Fibroblast of the aortic adventitia (primary cell): Measurements from ENCODE around the gene SLC4A1AP. TPM values are rescaled to one million over a fixed set of nuclear protein-coding genes. Genes with fewer than 3 reads are reported as not detected.

Experiments
- DNase-seq: peaks from one replicate; pipeline ENCODE4 v3.0.0-alpha.2; 2010; ENCODE audit warnings: low read depth
- H3K4me3 ChIP-seq: 2 replicates; pipeline ENCODE4 v1.5.1; 2011; ENCODE audit warnings: low read depth, mild to moderate bottlenecking, control low read depth, low read length, moderate library complexity
- total RNA-seq: library from RNA; depleted of rRNA; stranded (reverse); fragments of >200 nt; gene quantifications from 2 replicates; pipeline ENCODE4 v1.2.3, GENCODE V29; 2012; ENCODE audit warnings: low replicate concordance
- TF ChIP-seq, protein P1 (sequence below): IDR thresholded peaks from 2 replicates; pipeline ENCODE4 v1.5.1; 2011; ENCODE audit warnings: mild to moderate bottlenecking, low read length, control low read depth, inconsistent platforms; ENCODE audit not compliant: insufficient read depth

The SLC4A1AP gene
- total RNA-seq, 1 donor = 25.9 TPM

DNA sequence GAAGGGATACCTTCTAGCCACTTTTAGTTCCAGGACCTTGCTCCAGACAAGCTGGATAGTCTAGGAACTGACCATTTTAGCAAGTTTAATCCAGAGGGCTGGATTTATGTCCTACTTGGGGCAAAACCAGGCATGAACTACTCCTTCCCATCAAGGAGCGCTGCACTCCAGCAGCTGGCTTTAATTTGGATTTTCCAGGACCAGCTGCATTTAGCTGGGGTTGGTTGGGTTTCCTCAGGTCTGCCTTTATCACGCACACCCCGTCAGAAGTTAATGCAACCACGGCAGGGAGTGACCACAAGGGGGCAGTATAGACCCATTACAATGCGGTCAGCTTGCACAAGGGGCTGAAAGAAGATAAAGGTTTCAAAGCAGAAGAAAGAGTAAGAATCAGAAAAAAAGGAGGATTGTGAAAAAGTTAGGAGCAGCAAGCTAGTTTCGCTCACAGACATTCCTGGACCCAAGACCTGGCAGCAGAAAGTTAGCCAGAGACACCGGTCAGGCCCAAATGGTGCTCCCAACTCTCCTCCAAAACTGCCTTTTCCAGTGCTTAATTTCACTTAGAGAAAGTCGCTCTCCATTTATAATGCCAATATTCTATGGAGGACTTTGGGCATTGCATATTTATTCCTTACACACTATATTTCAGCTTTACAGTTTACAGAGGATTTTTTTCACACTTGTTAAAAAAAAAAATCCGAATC is 40.1 kb downstream of the SLC4A1AP start:
- H3K4me3 ChIP-seq = no peak overlapping the region
- peak; percentile 99 for DNase-seq
- TF ChIP-seq, protein P1, sequence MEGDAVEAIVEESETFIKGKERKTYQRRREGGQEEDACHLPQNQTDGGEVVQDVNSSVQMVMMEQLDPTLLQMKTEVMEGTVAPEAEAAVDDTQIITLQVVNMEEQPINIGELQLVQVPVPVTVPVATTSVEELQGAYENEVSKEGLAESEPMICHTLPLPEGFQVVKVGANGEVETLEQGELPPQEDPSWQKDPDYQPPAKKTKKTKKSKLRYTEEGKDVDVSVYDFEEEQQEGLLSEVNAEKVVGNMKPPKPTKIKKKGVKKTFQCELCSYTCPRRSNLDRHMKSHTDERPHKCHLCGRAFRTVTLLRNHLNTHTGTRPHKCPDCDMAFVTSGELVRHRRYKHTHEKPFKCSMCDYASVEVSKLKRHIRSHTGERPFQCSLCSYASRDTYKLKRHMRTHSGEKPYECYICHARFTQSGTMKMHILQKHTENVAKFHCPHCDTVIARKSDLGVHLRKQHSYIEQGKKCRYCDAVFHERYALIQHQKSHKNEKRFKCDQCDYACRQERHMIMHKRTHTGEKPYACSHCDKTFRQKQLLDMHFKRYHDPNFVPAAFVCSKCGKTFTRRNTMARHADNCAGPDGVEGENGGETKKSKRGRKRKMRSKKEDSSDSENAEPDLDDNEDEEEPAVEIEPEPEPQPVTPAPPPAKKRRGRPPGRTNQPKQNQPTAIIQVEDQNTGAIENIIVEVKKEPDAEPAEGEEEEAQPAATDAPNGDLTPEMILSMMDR = peak; percentile 88

DNA sequence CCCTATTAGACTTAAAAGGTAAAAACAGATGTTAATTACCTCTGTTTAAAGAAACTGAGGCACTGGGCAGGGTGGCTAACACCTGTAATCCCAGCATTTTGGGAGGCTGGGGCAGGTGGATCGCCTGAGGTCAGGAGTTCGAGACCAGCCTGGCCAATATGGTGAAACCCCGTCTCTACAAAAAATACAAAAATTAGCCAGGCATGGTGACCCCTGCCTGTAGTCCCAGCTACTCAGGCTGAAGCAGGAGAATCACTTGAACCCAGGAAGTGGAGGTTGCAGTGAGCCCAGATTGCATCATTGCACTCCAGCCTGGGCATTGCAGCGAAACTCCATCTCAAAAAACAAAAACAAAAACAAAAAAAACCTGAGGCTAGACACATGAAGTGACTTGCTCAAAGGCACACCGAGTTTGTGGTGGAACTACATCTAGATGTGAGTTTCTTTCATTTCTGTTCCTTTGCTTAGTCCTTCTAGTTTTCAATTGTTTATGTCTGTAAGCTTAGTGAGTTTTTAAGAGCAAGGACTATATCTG is 40.7 kb downstream of the SLC4A1AP start:
- no peak for DNase-seq
- no peak overlapping the region for H3K4me3 ChIP-seq
- TF ChIP-seq, protein P1 = no peak

DNA sequence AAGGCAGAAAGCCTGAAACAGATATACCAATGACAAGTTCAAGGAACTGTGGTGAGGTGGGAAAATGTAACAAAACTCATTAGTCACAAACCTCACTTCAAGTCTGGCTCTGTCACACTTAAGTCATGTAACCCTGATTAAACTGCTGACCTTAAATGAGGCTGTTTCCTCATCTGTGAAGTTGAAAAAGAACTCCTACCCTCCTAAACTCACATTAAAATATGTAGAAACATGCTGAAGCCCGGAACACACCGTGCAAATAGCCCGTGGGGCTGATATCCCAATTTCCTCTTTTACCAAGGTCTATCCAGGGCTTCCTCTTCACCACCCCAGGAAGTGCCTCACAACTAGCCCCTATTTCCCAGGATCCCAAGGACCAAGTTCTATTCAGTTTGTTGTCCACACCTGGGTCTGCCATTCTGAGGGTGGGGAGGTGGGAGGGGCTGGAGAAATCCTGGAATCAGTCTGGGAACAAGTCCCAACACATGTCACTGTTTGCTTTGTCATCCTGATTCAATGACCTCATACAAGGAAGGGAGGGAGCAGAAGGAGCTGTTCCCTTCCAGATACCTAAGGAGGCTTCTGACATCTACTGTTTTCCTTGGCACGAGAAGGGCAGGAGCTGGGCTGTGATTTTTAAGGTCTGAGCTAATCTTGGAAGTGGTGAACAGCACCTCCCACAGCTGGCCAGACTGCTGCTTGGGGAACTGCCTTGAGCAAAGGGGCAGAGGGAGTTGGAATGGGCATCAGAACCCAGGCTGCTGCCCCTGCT is 42.3 kb downstream of the SLC4A1AP start:
- TF ChIP-seq, protein P1 = no peak
- peak; percentile 99 for DNase-seq
- H3K4me3 ChIP-seq = no peak overlapping the region

DNA sequence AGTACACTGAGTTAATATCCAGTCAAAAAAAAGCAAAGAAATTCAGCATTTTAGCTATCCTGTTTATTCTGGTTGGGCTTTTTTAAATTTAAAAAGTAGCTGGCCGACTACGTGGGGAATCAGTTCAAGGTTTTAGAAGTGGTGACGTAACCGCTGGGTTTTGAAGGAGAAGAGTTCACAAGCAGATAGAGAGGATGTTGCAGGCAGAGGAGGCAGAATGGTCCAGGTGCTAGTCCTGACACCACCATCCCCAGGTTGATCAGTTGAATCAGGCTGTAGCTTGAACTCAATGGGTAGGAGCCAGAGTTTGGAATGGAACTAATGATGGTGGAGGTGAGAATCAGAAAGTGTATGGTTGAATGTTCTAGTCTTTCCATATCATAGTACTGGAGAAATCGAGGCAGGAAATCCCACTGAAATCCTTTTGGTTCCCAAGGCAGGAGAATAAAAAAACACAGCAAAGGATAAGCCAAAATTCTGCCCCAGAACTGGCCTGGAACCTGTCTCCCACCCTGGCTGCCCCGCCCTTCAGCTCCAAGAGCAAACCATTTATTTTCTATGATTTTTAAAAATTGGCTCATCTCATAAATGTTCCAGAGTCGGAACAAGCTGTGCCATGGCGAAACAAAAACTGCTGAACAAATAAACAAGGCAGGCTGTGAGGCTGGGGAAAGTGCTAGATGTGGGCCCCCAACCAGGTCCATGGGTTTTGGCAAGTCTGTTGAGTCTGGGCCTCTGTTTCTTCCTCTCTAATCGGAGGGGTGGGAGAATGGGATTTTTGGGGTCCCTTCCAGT is 44.0 kb downstream of the SLC4A1AP start:
- DNase-seq = peak; percentile 32
- TF ChIP-seq, protein P1 = no peak
- no peak overlapping the region for H3K4me3 ChIP-seq

DNA sequence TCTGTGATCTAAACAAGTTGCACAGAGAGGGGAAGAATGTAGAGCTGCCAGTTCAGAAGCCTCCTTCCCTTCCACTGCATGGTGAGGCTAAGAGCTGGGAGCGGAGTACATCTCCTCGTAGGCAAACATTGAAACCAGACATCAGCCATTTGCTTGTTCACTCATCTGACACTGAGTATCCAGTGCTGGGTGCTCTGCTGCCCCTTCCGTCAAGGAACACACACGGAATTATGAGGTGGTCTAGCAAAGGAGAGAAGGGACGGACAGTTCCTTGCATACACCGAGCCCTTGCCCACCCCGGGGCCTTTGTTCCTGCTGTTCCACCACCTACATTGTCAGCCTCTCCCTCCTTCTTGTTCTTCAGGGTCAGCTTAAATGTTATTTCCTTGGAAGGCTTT is 44.6 kb downstream of the SLC4A1AP start:
- TF ChIP-seq, protein P1 = no peak
- no peak for DNase-seq
- no peak overlapping the region for H3K4me3 ChIP-seq

DNA sequence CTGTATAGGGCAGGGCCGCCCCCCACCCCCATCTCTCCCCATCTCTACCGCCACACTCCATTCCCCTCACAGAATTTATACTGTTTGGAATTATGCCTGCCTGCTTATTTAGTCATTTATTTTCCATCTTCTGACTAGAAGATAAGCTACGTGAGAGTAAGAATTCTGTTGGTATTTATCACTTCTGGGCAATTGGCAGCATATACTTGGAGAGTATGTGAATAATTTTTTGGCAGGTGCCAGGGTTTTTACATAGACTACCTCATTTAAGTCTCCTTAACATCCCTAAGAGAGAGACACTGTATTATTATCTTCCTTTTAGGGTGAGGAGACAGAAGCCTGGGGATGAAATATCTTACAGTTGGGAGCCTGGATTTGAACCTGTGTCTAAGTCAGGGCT is 45.0 kb downstream of the SLC4A1AP start:
- peak; percentile 71 for DNase-seq
- TF ChIP-seq, protein P1 = no peak
- H3K4me3 ChIP-seq = no peak overlapping the region
